Measurements from ENCODE around the gene BCL11B.

DNA sequence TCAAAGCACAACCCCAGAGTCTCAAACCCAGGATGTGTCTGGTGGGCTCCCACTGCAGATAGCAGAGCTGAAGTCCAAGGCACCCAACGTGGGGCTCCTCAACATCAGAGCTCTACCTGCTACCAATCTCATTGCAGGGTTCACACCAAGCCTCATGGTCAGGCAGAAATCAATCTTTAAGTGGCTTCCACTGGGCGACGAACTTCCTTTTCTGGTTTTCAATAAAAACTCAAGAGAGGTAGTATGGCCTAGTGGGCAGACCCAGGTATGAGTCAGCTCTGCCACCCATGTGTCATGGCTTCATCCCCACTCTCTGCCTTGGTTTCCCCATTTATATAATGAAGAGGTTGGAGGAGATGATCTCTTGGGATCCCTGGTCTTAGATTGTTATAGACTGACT lies 47.0 kb downstream of the BCL11B start:
- TF ChIP-seq CTCF (conservative IDR thresholded peaks at IDR 0.05; ENCODE audit: low read depth, low read length) (no peak), EZH2 (IDR thresholded peaks at IDR 0.05; ENCODE audit: borderline replicate concordance, low read depth, low read length, poor library complexity, severe bottlenecking) (no peak)

Measured in A673 (cell line).